Chondrocyte (in vitro differentiated cells): ENCODE results near the gene LHFPL2. TPM values are rescaled to one million over a fixed set of nuclear protein-coding genes. Genes with fewer than 3 reads are reported as not detected.
A peak's percentile ranks its signal among the peaks of the same experiment; 100 is the strongest.

Experiments
- DNase-seq: peaks from one replicate; pipeline ENCODE4 v3.0.0; 2021; ENCODE audit warnings: mixed read lengths, low spot score
- H3K27ac Mint-ChIP-seq: one replicate; pipeline ENCODE4 v1.8.0; 2021; ENCODE audit warnings: mild to moderate bottlenecking, moderate library complexity, mixed read lengths; ENCODE audit not compliant: unreplicated experiment
- H3K27me3 Mint-ChIP-seq: 2 replicates; pipeline ENCODE4 v1.8.0; 2021; ENCODE audit warnings: low read depth, mixed read lengths
- H3K36me3 Mint-ChIP-seq: 2 replicates; pipeline ENCODE4 v1.8.0; 2021; ENCODE audit warnings: low read depth, mixed read lengths
- H3K4me1 Mint-ChIP-seq: 2 replicates; pipeline ENCODE4 v1.8.0; 2021; ENCODE audit warnings: low read depth, mild to moderate bottlenecking, mixed read lengths
- H3K4me3 Mint-ChIP-seq: one replicate; pipeline ENCODE4 v1.8.0; 2021; ENCODE audit warnings: mild to moderate bottlenecking, moderate library complexity, mixed read lengths; ENCODE audit not compliant: unreplicated experiment
- H3K9me3 Mint-ChIP-seq: 2 replicates; pipeline ENCODE4 v1.8.0; 2021; ENCODE audit warnings: low read depth, mixed read lengths
- total RNA-seq: library from RNA; stranded (reverse); gene quantifications from 3 replicates; pipeline ENCODE4 v1.2.1, GENCODE V29; 2021
- TF ChIP-seq, protein P1 (sequence below): fragments of 200-600 bp; sonication (generic); IDR thresholded peaks from 2 replicates; pipeline ENCODE4 v1.5.0; 2021; ENCODE audit warnings: antibody characterized with exemption, mild to moderate bottlenecking, moderate library complexity

LHFPL2 gene
- total RNA-seq, 1 donor from 2014 or later = 49.4 TPM

DNA sequence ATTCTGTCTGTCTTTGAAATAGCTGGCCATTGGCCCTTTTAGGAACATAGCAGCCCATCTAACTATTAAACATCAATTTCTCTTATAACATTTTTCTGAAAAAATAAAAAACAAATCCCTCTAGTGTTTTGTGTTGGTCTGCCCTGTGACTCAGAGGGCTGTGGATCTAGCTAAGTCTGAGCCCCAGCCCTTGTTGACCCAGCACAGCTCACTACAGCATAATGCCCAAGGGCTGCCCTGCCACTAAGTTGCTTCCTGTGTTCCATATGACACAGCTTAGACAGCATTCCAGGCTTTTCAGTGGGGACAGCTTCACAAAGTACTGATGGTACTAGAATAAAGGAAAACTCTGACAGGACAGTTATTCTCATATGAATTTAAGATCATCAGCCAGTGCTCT, 152.2 kb downstream of the LHFPL2 start:
- H3K9me3 Mint-ChIP-seq = no peaks in the 10 kb centered on the region
- H3K4me3 Mint-ChIP-seq = no peak overlapping the region
- no peak for DNase-seq
- no peaks in the 10 kb centered on the region for H3K27me3 Mint-ChIP-seq
- TF ChIP-seq, protein P1, sequence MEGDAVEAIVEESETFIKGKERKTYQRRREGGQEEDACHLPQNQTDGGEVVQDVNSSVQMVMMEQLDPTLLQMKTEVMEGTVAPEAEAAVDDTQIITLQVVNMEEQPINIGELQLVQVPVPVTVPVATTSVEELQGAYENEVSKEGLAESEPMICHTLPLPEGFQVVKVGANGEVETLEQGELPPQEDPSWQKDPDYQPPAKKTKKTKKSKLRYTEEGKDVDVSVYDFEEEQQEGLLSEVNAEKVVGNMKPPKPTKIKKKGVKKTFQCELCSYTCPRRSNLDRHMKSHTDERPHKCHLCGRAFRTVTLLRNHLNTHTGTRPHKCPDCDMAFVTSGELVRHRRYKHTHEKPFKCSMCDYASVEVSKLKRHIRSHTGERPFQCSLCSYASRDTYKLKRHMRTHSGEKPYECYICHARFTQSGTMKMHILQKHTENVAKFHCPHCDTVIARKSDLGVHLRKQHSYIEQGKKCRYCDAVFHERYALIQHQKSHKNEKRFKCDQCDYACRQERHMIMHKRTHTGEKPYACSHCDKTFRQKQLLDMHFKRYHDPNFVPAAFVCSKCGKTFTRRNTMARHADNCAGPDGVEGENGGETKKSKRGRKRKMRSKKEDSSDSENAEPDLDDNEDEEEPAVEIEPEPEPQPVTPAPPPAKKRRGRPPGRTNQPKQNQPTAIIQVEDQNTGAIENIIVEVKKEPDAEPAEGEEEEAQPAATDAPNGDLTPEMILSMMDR = no peak
- H3K4me1 Mint-ChIP-seq = peaks cover 67% of the 10 kb centered on the region
- peak overlapping the region; percentile 45 for H3K27ac Mint-ChIP-seq
- peaks cover 9% of the 10 kb centered on the region for H3K36me3 Mint-ChIP-seq

DNA sequence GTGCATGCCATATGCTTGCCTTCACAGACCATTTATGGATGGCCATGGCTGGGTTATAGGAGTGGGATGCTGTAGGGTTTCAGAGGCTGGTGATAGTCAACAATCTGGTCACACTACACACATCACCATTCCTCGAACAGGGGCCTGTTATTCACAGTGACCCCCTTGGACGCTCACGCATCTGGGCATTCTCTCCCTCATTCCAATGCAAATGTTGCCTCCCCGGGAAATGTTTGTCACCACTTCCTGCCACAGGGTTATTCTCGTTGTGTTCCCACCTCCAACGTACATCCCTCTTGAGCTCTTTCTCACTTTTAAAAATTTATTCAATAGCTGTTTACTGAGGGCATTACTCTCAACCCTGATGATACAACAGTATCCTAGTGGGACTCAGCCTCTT, 152.8 kb downstream of the LHFPL2 start:
- DNase-seq = no peak
- Mint-ChIP-seq H3K9me3 (no peaks in the 10 kb centered on the region), H3K4me1 (peaks cover 64% of the 10 kb centered on the region), H3K27me3 (no peaks in the 10 kb centered on the region), H3K27ac (peak overlapping the region; percentile 45), H3K36me3 (peaks cover 14% of the 10 kb centered on the region), H3K4me3 (no peak overlapping the region)
- TF ChIP-seq, protein P1 = no peak

DNA sequence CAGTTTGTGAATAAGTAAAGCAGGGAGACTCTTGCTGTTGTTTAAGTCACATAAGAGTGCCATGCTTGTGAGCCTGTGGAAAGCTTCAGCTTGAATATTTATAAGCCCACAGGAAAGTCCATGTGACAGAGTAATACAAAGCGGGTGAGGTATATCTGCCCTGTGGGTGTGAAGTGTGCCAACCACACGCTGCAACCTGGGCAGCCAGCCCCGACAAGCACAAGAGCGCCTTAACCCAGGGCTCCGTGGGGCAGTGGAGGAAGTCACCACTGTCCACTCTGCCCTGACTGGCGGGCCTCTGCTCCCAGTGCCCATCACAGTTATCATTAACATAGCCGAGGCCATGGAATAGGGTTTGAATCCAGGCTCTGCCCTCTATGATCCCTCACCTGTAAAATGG, 155.9 kb downstream of the LHFPL2 start:
- Mint-ChIP-seq H3K27ac (no peak overlapping the region), H3K4me1 (peaks cover 34% of the 10 kb centered on the region), H3K27me3 (no peaks in the 10 kb centered on the region), H3K4me3 (no peak overlapping the region), H3K9me3 (no peaks in the 10 kb centered on the region), H3K36me3 (peaks cover 29% of the 10 kb centered on the region)
- TF ChIP-seq, protein P1 = no peak
- DNase-seq = no peak

DNA sequence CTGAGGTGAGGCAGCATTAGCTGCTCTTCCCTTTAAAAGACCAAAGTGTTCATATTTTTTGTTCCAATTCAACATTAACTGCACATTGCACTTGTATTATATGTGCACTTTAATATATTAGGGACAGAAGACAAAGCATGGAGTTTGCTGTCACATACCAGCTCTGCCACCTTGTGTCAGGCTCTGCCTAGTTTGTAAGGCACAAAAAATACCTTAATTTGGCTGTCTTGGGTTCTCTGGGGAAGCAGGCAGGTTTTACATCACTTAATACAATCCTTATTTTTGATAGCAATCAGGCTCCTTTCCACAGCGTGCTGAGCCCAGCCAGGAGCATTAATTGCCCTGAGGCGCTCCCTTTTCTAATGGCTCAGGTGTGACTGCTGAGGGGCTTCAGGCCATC, 156.3 kb downstream of the LHFPL2 start:
- Mint-ChIP-seq H3K27ac (no peak overlapping the region), H3K4me3 (no peak overlapping the region), H3K4me1 (peaks cover 32% of the 10 kb centered on the region), H3K9me3 (no peaks in the 10 kb centered on the region), H3K36me3 (peaks cover 31% of the 10 kb centered on the region), H3K27me3 (no peaks in the 10 kb centered on the region)
- TF ChIP-seq, protein P1 = no peak
- no peak for DNase-seq

DNA sequence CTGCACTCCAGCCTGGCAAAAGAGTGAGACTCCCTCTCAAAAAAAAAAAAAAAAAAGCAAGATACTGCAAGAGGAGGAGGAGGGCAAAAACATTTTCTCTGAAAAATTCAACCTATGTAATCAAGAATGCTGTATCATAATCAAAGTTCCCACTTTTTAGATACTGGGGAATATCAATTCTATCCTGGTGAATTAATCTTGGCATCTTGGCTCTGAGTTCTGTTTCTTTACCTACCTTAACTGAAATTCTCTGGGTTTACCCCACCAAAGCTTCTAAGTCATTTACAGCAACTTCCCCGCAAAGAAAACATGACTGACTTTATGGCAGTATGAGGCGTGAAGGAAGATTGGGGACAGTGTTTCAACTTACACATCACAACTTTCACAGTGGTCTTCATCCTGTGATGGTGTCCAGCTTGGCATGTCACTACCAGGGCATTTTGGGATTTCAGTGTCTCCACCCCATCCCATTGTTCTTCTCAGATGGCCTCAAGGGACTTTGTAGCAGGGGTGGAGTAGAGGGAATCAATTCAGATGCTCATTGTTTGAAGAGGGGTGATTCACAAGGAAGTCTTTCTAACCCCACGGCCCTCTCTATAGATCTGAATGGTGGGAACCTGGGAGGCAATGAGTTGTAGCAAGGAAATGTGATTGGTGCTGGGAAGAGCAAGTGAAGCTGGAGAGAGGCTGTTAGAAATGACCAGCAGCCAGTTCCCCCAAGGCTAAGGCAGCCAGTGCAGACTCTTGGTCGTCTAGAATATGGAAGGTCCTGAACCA, 157.7 kb downstream of the LHFPL2 start:
- Mint-ChIP-seq H3K4me3 (no peak overlapping the region), H3K4me1 (peaks cover 27% of the 10 kb centered on the region), H3K27ac (no peak overlapping the region), H3K9me3 (no peaks in the 10 kb centered on the region), H3K27me3 (no peaks in the 10 kb centered on the region), H3K36me3 (peaks cover 31% of the 10 kb centered on the region)
- no peak for DNase-seq
- TF ChIP-seq, protein P1 = no peak
